ENCODE measurements around the gene SLF2. TPM values are rescaled to one million over a fixed set of nuclear protein-coding genes. Genes with fewer than 3 reads are reported as not detected.

SLF2 gene
- total and polyA plus RNA-seq, 2 of the 13 experiments (the other 11 are each of a cell fraction or from before 2014, with no cell fraction given), result 12.2 to 48.1 TPM

GRCh38 chr10:100872034-100872791, 40.5 kb upstream of the SLF2 start:
- peak; percentile 83 for FAIRE-seq
- DNase-seq (ENCODE audit: low spot score), result no peak
- Histone ChIP-seq H3K9ac (ENCODE audit: insufficient read depth, low read depth, low read length) (no peak overlapping the region), H3K4me1 (ENCODE audit: insufficient read depth, low read length) (peaks cover 54% of the 10 kb centered on the region), H3K9me3 (ENCODE audit: low read length) (no peaks in the 10 kb centered on the region), H3K4me3 (replicated peaks in 1 of 3; ENCODE audit: insufficient read depth in 1 of 3, low read depth in 2 of 3, low read length in 3 of 3) (no peak overlapping the region), H3K79me2 (ENCODE audit: insufficient read depth, low read length) (no peaks in the 10 kb centered on the region), H3K36me3 (replicated peaks in 1 of 2; ENCODE audit: control insufficient read depth in 1 of 2, insufficient read depth in 2 of 2, low read length in 2 of 2) (no peaks in the 10 kb centered on the region), H4K20me1 (ENCODE audit: insufficient read depth, low read length) (no peaks in the 10 kb centered on the region), H3K27me3 (ENCODE audit: control insufficient read depth in 1 of 2, insufficient read depth in 2 of 2, low read length in 2 of 2) (peaks cover 2 to 18% of the 10 kb centered on the region in 2 experiments; a peak in 2 of 5 replicates), H3K4me2 (ENCODE audit: low read depth, low read length) (no peak overlapping the region), H2AFZ (ENCODE audit: low read length) (no peak overlapping the region), H3K27ac (ENCODE audit: extremely low read length, insufficient read depth, low read length) (no peak overlapping the region)
- intact Hi-C loops (cut with micrococcal nuclease; ENCODE audit: unreplicated experiment) (no loop called here), in situ Hi-C loops (cut with HindIII; ENCODE audit: extremely low pct_ligation_motif_present, low pct_unique_long_range_greater_than_20kb) (no loop called here)
- TF ChIP-seq HMGXB4 (CRISPR knock-in tag; IDR thresholded peaks at IDR 0.05; ENCODE audit: borderline replicate concordance in 1 of 2, low read depth in 1 of 2) (0 out of 4 replicates have a peak, but pooled peaks have one; percentile 31), ZNF780A (CRISPR knock-in tag; IDR thresholded peaks at IDR 0.05) (no peak), SMC3 (IDR thresholded peaks at IDR 0.05; ENCODE audit: low read length) (peak; percentile 25; the same call in 1 of the 2 replicates), ZNF644 (CRISPR knock-in tag; IDR thresholded peaks at IDR 0.05; ENCODE audit: low read depth) (peak; percentile 34; the same call in 1 of the 2 replicates), ZNF740 (CRISPR knock-in tag; IDR thresholded peaks at IDR 0.05) (0 out of 2 replicates have a peak, but pooled peaks have one; percentile 51), CTCF (CRISPR knock-in tag; IDR thresholded peaks at IDR 0.05) (peak; percentile 84), HES4 (CRISPR knock-in tag; IDR thresholded peaks at IDR 0.05; ENCODE audit: borderline replicate concordance) (no peak), RAD21 (CRISPR knock-in tag; IDR thresholded peaks at IDR 0.05) (peak; percentile 75), STAG1 (CRISPR knock-in tag; IDR thresholded peaks at IDR 0.05) (peak; percentile 73)
- BruUV-seq (replicated peaks), result no TSS peak
- ATAC-seq, result peak; percentile 61
- CTCF ChIA-PET (ENCODE audit: low intra/inter-chr PET ratio, low total read pairs), result interaction anchor here (1.2 kb wide), 1 partner anchor 202 kb away, joined by 6 read pairs; no protein-coding TSS in a partner anchor
- POLR2A ChIA-PET, result interaction anchor here (0.6 kb wide), 1 partner anchor 10 kb away, joined by 4 read pairs; no protein-coding TSS in a partner anchor
- 44% methylated on average over 11 of the region's 11 CpGs for WGBS (ENCODE audit: low lambda C conversion rate)

All from HepG2 (cell line).